Activated CD8-positive, alpha-beta T cell treated with anti-CD3 and anti-CD28 coated beads for 36 hours (primary cell): ENCODE results near the gene CDC73. TPM values are rescaled to one million over a fixed set of nuclear protein-coding genes. Genes with fewer than 3 reads are reported as not detected.
"Not testable (repeated sequence)": the region's sequence is repeated elsewhere in the genome, so short reads cannot be mapped to it uniquely, and the experiment has no call there.

Experiments
- ATAC-seq: fragments of 200-7000 bp; cut with Tn5 transposase; one replicate; pipeline ENCODE4 v1.10.0; 2021; ENCODE audit warnings: mild to moderate bottlenecking, moderate library complexity
- CTCF ChIA-PET: fragments of 350-600 bp; sonication (Branson Sonifier 250); formaldehyde crosslinking; loops from one replicate; lab custom pipeline; 2021; ENCODE audit warnings: antibody characterized with exemption; lab: Charles Lee
- POLR2A ChIA-PET: fragments of 350-600 bp; sonication (Branson Sonifier 250); formaldehyde crosslinking; loops from one replicate; lab custom pipeline; 2021; ENCODE audit warnings: antibody characterized with exemption; lab: Charles Lee
- DNase-seq: peaks from one replicate; pipeline ENCODE4 v3.0.0-alpha.2; 2020
- H3K27ac Mint-ChIP-seq: one replicate; pipeline ENCODE4 v1.8.0; 2021; ENCODE audit warnings: mild to moderate bottlenecking, mixed read lengths
- H3K27me3 Mint-ChIP-seq: one replicate; pipeline ENCODE4 v1.8.0; 2021; ENCODE audit warnings: mixed read lengths
- H3K36me3 Mint-ChIP-seq: one replicate; pipeline ENCODE4 v1.8.0; 2021; ENCODE audit warnings: low read depth, mixed read lengths
- H3K4me1 Mint-ChIP-seq: one replicate; pipeline ENCODE4 v1.8.0; 2021; ENCODE audit warnings: low read depth, mixed read lengths
- H3K4me3 Mint-ChIP-seq: one replicate; pipeline ENCODE4 v1.8.0; 2021; ENCODE audit warnings: mild to moderate bottlenecking, moderate library complexity, mixed read lengths
- H3K9me3 Mint-ChIP-seq: one replicate; pipeline ENCODE4 v1.8.0; 2021; ENCODE audit warnings: mixed read lengths
- CTCF ChIP-seq: fragments of 200-600 bp; IDR thresholded peaks from one replicate; pipeline ENCODE4 v1.8.0; 2022; ENCODE audit warnings: antibody characterized with exemption, mild to moderate bottlenecking
- intact Hi-C: fragments of 100-400 bp; cut with micrococcal nuclease; formaldehyde crosslinking; loops from one replicate; pipeline ENCODE4 v1.10.0; 2022
- total RNA-seq, 2 experiments: library from RNA; stranded (reverse); gene quantifications; one replicate each; pipeline ENCODE4 v1.2.3, GENCODE V29; 2021

Gene CDC73
- total RNA-seq, 2 experiments from 2014 or later: 45.1 to 50.2 TPM

- DNase-seq (no peak), ATAC-seq (no peak)
- intact Hi-C loops: no loop called here
- H3K4me1 Mint-ChIP-seq: peaks cover 5% of the 10 kb centered on the region
- ChIA-PET CTCF (no interaction called here), POLR2A (no interaction called here)
- no peak overlapping the region for H3K4me3 Mint-ChIP-seq
- no peak for TF ChIP-seq CTCF
- no peaks in the 10 kb centered on the region for H3K27me3 Mint-ChIP-seq
- peaks cover 5% of the 10 kb centered on the region for H3K9me3 Mint-ChIP-seq
- peaks cover 11% of the 10 kb centered on the region for H3K36me3 Mint-ChIP-seq
- no peak overlapping the region for H3K27ac Mint-ChIP-seq
Observed at GRCh38 chr1:193278968-193279367, 157.1 kb downstream of the CDC73 start.

- H3K4me3 Mint-ChIP-seq: no peak overlapping the region
- ChIA-PET CTCF (no interaction called here), POLR2A (no interaction called here)
- H3K27me3 Mint-ChIP-seq: no peaks in the 10 kb centered on the region
- DNase-seq (no peak), ATAC-seq (no peak)
- no peak for TF ChIP-seq CTCF
- H3K4me1 Mint-ChIP-seq: peaks cover 10% of the 10 kb centered on the region
- no peak overlapping the region for H3K27ac Mint-ChIP-seq
- intact Hi-C loops: no loop called here
- H3K36me3 Mint-ChIP-seq: peaks cover 2% of the 10 kb centered on the region
- H3K9me3 Mint-ChIP-seq: no peaks in the 10 kb centered on the region
Observed at GRCh38 chr1:193281894-193282293, 160.1 kb downstream of the CDC73 start.

GRCh38 chr1:193283016-193283415 lies 161.2 kb downstream of the CDC73 start:
- H3K4me1 Mint-ChIP-seq: peaks cover 10% of the 10 kb centered on the region
- ATAC-seq (no peak), DNase-seq (no peak)
- no peak overlapping the region for H3K27ac Mint-ChIP-seq
- H3K4me3 Mint-ChIP-seq: no peak overlapping the region
- no peak for TF ChIP-seq CTCF
- ChIA-PET CTCF (no interaction called here), POLR2A (no interaction called here)
- H3K27me3 Mint-ChIP-seq: no peaks in the 10 kb centered on the region
- H3K36me3 Mint-ChIP-seq: peaks cover 2% of the 10 kb centered on the region
- H3K9me3 Mint-ChIP-seq: no peaks in the 10 kb centered on the region
- intact Hi-C loops: no loop called here

GRCh38 chr1:193284219-193284618 lies 162.4 kb downstream of the CDC73 start:
- POLR2A ChIA-PET: no interaction called here
- Mint-ChIP-seq H3K36me3 (peaks cover 2% of the 10 kb centered on the region), H3K9me3 (no peaks in the 10 kb centered on the region), H3K27ac (no peak overlapping the region), H3K4me1 (peaks cover 10% of the 10 kb centered on the region), H3K27me3 (no peaks in the 10 kb centered on the region), H3K4me3 (no peak overlapping the region)
- TF ChIP-seq CTCF: no peak
- no peak for ATAC-seq
- CTCF ChIA-PET: no interaction called here
- intact Hi-C loops: no loop called here
- DNase-seq: no peak

- Mint-ChIP-seq H3K4me1 (peaks cover 10% of the 10 kb centered on the region), H3K4me3 (no peak overlapping the region), H3K27ac (no peak overlapping the region), H3K27me3 (no peaks in the 10 kb centered on the region), H3K36me3 (no peaks in the 10 kb centered on the region), H3K9me3 (no peaks in the 10 kb centered on the region)
- CTCF ChIA-PET: no interaction called here
- DNase-seq (no peak), ATAC-seq (no peak)
- intact Hi-C loops: no loop called here
- TF ChIP-seq CTCF: no peak
- POLR2A ChIA-PET: interaction anchor here (0.6 kb wide), 1 partner anchor 20 kb away, joined by 6 read pairs; no protein-coding TSS in a partner anchor
Observed at GRCh38 chr1:193285641-193286040, 163.8 kb downstream of the CDC73 start.

GRCh38 chr1:193288548-193289080 lies 166.8 kb downstream of the CDC73 start:
- DNase-seq, H3K27ac Mint-ChIP-seq, POLR2A ChIA-PET, intact Hi-C loops, H3K36me3 Mint-ChIP-seq, H3K9me3 Mint-ChIP-seq, H3K4me3 Mint-ChIP-seq, CTCF ChIA-PET, ATAC-seq, H3K27me3 Mint-ChIP-seq, H3K4me1 Mint-ChIP-seq: not testable (repeated sequence)
